Activated B cell treated with CpG ODN at 0.5 μM for 24 hours (primary cell): ENCODE data around the gene PDCD2L. TPM values are rescaled to one million over a fixed set of nuclear protein-coding genes. Genes with fewer than 3 reads are reported as not detected.

Experiments
- ATAC-seq: fragments of 200-7000 bp; cut with Tn5 transposase; one replicate; pipeline ENCODE4 v1.10.0; 2021; ENCODE audit warnings: low read depth, mild to moderate bottlenecking, moderate library complexity
- CTCF ChIA-PET: fragments of 350-600 bp; sonication (Branson Sonifier 250); formaldehyde crosslinking; loops from one replicate; lab custom pipeline; 2021; ENCODE audit warnings: antibody characterized with exemption; lab: Charles Lee
- POLR2A ChIA-PET: fragments of 350-600 bp; sonication (Branson Sonifier 250); formaldehyde crosslinking; loops from one replicate; lab custom pipeline; 2021; ENCODE audit warnings: antibody characterized with exemption; lab: Charles Lee
- DNase-seq: peaks from one replicate; pipeline ENCODE4 v3.0.0; 2022
- H3K27ac Mint-ChIP-seq: one replicate; pipeline ENCODE4 v1.8.0; 2020; ENCODE audit warnings: mixed read lengths
- H3K27me3 Mint-ChIP-seq: one replicate; pipeline ENCODE4 v1.8.0; 2021; ENCODE audit warnings: mixed read lengths
- H3K36me3 Mint-ChIP-seq: one replicate; pipeline ENCODE4 v1.8.0; 2021; ENCODE audit warnings: low read depth, mixed read lengths
- H3K4me1 Mint-ChIP-seq: one replicate; pipeline ENCODE4 v1.8.0; 2021; ENCODE audit warnings: mixed read lengths
- H3K4me3 Mint-ChIP-seq: one replicate; pipeline ENCODE4 v1.8.0; 2020; ENCODE audit warnings: mild to moderate bottlenecking, mixed read lengths
- H3K9me3 Mint-ChIP-seq: one replicate; pipeline ENCODE4 v1.8.0; 2020; ENCODE audit warnings: mixed read lengths
- intact Hi-C: fragments of 100-400 bp; cut with micrococcal nuclease; formaldehyde crosslinking; loops from one replicate; pipeline ENCODE4 v1.15.1; 2024
- total RNA-seq: library from RNA; stranded (reverse); gene quantifications from 2 replicates; pipeline ENCODE4 v1.2.3, GENCODE V29; 2022
- TF ChIP-seq, protein P1 (sequence below): fragments of 200-600 bp; IDR thresholded peaks from one replicate; pipeline ENCODE4 v1.8.0; 2022; ENCODE audit warnings: antibody characterized with exemption, mild to moderate bottlenecking

The PDCD2L gene
- total RNA-seq, 1 donor from 2014 or later, result 18.6 TPM

DNA sequence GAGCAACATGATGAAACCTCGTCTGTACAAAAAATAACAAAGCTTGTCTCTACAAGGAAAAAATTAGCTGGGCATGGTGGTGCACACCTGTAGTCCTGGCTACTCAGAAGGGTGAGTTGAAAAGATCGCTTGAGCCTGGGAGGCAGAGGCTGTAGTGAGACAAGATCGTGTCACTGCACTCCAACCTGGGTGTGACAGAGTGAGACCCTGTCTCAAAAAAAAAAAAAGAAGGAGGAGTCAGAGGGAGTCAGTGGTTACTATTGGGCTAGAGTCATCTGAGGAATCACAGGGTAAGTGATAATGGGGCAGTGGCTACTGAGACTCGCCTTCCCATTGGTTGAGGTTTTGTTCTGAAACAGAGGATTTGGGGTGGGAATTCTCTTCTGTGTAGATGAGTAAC, 41.1 kb upstream of the PDCD2L start:
- intact Hi-C loops, result loop anchor here (10.0 kb wide), 1 partner anchor 988 kb away; the partner anchor contains the start of gene CEBPG
- ChIA-PET POLR2A (interaction anchor here (0.7 kb wide), 1 partner anchor 119 kb away, joined by 3 read pairs; no protein-coding TSS in a partner anchor), CTCF (no interaction called here)
- Mint-ChIP-seq H3K4me3 (peak overlapping the region; percentile 3), H3K27me3 (no peaks in the 10 kb centered on the region), H3K27ac (no peak overlapping the region), H3K9me3 (no peaks in the 10 kb centered on the region), H3K4me1 (peaks cover 43% of the 10 kb centered on the region), H3K36me3 (peaks cover 13% of the 10 kb centered on the region)
- ATAC-seq (no peak), DNase-seq (no peak)
- TF ChIP-seq, protein P1, sequence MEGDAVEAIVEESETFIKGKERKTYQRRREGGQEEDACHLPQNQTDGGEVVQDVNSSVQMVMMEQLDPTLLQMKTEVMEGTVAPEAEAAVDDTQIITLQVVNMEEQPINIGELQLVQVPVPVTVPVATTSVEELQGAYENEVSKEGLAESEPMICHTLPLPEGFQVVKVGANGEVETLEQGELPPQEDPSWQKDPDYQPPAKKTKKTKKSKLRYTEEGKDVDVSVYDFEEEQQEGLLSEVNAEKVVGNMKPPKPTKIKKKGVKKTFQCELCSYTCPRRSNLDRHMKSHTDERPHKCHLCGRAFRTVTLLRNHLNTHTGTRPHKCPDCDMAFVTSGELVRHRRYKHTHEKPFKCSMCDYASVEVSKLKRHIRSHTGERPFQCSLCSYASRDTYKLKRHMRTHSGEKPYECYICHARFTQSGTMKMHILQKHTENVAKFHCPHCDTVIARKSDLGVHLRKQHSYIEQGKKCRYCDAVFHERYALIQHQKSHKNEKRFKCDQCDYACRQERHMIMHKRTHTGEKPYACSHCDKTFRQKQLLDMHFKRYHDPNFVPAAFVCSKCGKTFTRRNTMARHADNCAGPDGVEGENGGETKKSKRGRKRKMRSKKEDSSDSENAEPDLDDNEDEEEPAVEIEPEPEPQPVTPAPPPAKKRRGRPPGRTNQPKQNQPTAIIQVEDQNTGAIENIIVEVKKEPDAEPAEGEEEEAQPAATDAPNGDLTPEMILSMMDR, result no peak

DNA sequence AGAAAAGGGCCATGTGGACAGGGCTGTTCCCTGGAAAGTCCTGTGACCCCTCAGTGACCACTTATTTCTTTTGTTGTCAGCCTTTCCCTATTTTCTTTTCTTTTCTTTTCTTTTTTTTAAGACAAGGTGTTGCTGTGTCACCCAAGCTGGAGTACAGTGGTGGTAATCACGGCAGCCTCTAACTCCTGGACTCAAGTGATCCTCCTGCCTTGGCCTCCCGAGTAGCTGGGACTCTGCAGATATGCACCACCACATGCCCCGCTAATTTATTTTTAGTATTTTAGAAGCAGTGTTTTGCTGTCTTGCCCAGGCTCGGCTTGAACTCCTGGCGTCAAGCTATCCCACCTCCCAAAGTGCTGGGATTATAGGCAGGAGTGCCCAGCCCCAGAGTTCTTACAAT, 40.3 kb upstream of the PDCD2L start:
- intact Hi-C loops, result loop anchor here (10.0 kb wide), 1 partner anchor 989 kb away; the partner anchor contains the start of gene CEBPG
- ChIA-PET CTCF (no interaction called here), POLR2A (interaction anchor here (0.7 to 2.2 kb wide), 4 partner anchors 8 to 192 kb away, joined by 3 to 9 read pairs (median 3); partner anchors contain the start of genes LSM14A and UBA2)
- no peaks in the 10 kb centered on the region for H3K27me3 Mint-ChIP-seq
- peaks cover 20% of the 10 kb centered on the region for H3K36me3 Mint-ChIP-seq
- DNase-seq, result no peak
- H3K4me1 Mint-ChIP-seq, result peaks cover 35% of the 10 kb centered on the region
- H3K27ac Mint-ChIP-seq, result no peak overlapping the region
- TF ChIP-seq, protein P1, result no peak
- peak overlapping the region; percentile 95 for H3K4me3 Mint-ChIP-seq
- H3K9me3 Mint-ChIP-seq, result no peaks in the 10 kb centered on the region
- no peak for ATAC-seq

DNA sequence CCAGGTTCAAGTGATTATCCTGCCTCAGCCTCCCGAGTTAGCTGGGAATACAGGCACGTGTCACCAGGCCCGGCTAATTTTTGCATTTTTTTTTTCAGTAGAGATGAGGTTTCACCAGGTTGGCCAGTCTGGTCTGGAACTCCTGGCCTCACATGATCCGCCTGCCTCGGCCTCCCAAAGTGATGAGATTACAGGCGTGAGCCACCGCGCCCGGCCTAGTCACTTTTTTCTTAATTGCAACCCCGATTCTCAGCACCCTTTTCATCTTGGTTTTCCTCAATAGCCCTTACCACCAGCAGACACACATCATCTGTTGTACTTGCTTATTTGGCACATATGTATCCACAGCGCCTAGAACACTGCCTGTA, 39.8 kb upstream of the PDCD2L start:
- Mint-ChIP-seq H3K4me3 (peak overlapping the region; percentile 95), H3K9me3 (no peaks in the 10 kb centered on the region), H3K4me1 (peaks cover 30% of the 10 kb centered on the region), H3K36me3 (peaks cover 25% of the 10 kb centered on the region), H3K27me3 (no peaks in the 10 kb centered on the region), H3K27ac (peak overlapping the region; percentile 73)
- intact Hi-C loops, result loop anchor here (10.0 kb wide), 1 partner anchor 990 kb away; the partner anchor contains the start of gene CEBPG
- ChIA-PET CTCF (no interaction called here), POLR2A (interaction anchor here (0.7 to 2.2 kb wide), 4 partner anchors 9 to 193 kb away, joined by 3 to 9 read pairs (median 3); partner anchors contain the start of genes LSM14A and UBA2)
- TF ChIP-seq, protein P1, result no peak
- ATAC-seq (no peak), DNase-seq (no peak)

GRCh38 chr19:34364830-34365462, 39.3 kb upstream of the PDCD2L start, which contains the start of gene GPI:
Gene GPI (plus strand): TSS chr19:34365196. CDS start chr19:34365267, 71 bp downstream.
- no peaks in the 10 kb centered on the region for H3K27me3 Mint-ChIP-seq
- H3K4me1 Mint-ChIP-seq, result peaks cover 25% of the 10 kb centered on the region
- H3K4me3 Mint-ChIP-seq, result peak within 1 kb of the TSS; percentile 95
- intact Hi-C loops, result loop anchor here (10.0 kb wide), 1 partner anchor 990 kb away; the partner anchor contains the start of gene CEBPG
- DNase-seq, result peak; percentile 68
- ChIA-PET CTCF (no interaction called here), POLR2A (interaction anchor here (0.7 to 2.2 kb wide), 5 partner anchors 9 to 193 kb away, joined by 3 to 9 read pairs (median 3); partner anchors contain the start of genes LSM14A, PDCD2L and UBA2)
- no peaks in the 10 kb centered on the region for H3K9me3 Mint-ChIP-seq
- TF ChIP-seq, protein P1, result no peak
- peak; percentile 95 for ATAC-seq
- peaks cover 29% of the 10 kb centered on the region for H3K36me3 Mint-ChIP-seq
- H3K27ac Mint-ChIP-seq, result peak within 1 kb of the TSS; percentile 73
